Colon (tissue), 2 donors: ENCODE results near the gene PCLO.
"Not testable (repeated sequence)": the region's sequence is repeated elsewhere in the genome, so short reads cannot be mapped to it uniquely, and the experiment has no call there.

Source experiments
- FAIRE-seq: peaks from 2 replicates; lab custom pipeline; 2012; peaks lifted over from hg19 to GRCh38; lab: Jason Lieb, UNC
- donor health status: control.
- donor health status: control.

Gene PCLO

GRCh38 chr7:83130623-83131545 is 31.8 kb downstream of the PCLO start:
- no peak for FAIRE-seq

GRCh38 chr7:83130191-83130590 is 32.5 kb downstream of the PCLO start:
- no peak for FAIRE-seq

GRCh38 chr7:83119494-83119893 is 43.2 kb downstream of the PCLO start:
- FAIRE-seq = no peak

GRCh38 chr7:83119026-83119382 is 43.7 kb downstream of the PCLO start:
- FAIRE-seq = no peak

- FAIRE-seq = no peak
Observed at GRCh38 chr7:83118347-83119025, 44.2 kb downstream of the PCLO start.

GRCh38 chr7:83117466-83117865 is 45.2 kb downstream of the PCLO start:
- no peak for FAIRE-seq

GRCh38 chr7:83111391-83111790 is 51.3 kb downstream of the PCLO start:
- no peak for FAIRE-seq

GRCh38 chr7:83109352-83109751 is 53.3 kb downstream of the PCLO start:
- no peak for FAIRE-seq

- no peak for FAIRE-seq
Observed at GRCh38 chr7:83105948-83106347, 56.7 kb downstream of the PCLO start.

GRCh38 chr7:83105063-83105462 is 57.6 kb downstream of the PCLO start:
- FAIRE-seq = no peak

- no peak for FAIRE-seq
Observed at GRCh38 chr7:83101530-83101929, 61.2 kb downstream of the PCLO start.

GRCh38 chr7:83096065-83096580 is 66.6 kb downstream of the PCLO start:
- FAIRE-seq = no peak

- FAIRE-seq = no peak
Observed at GRCh38 chr7:83085299-83085698, 77.4 kb downstream of the PCLO start.

- not testable (repeated sequence) for FAIRE-seq
Observed at GRCh38 chr7:83079879-83080278, 82.8 kb downstream of the PCLO start.

GRCh38 chr7:83077328-83077727 is 85.4 kb downstream of the PCLO start:
- FAIRE-seq = no peak

- no peak for FAIRE-seq
Observed at GRCh38 chr7:83072576-83073517, 89.8 kb downstream of the PCLO start.

GRCh38 chr7:83065714-83066113 is 97.0 kb downstream of the PCLO start:
- no peak for FAIRE-seq

- no peak for FAIRE-seq
Observed at GRCh38 chr7:83060218-83060617, 102.5 kb downstream of the PCLO start.

GRCh38 chr7:83058667-83059066 is 104.0 kb downstream of the PCLO start:
- FAIRE-seq = no peak

GRCh38 chr7:83055197-83055596 is 107.5 kb downstream of the PCLO start:
- no peak for FAIRE-seq

GRCh38 chr7:83054472-83054871 is 108.2 kb downstream of the PCLO start:
- FAIRE-seq = no peak

GRCh38 chr7:83053965-83054364 is 108.7 kb downstream of the PCLO start:
- no peak for FAIRE-seq
